Activated CD8-positive, alpha-beta memory T cell treated with anti-CD3 and anti-CD28 coated beads, Interleukin-2, amount 10 ng/mL, durations not matched to agents 7 days and 5 days (primary cell): Measurements from ENCODE around the gene ADGRF4. TPM values are rescaled to one million over a fixed set of nuclear protein-coding genes. Genes with fewer than 3 reads are reported as not detected.

Experiments used
- ATAC-seq: fragments of 150-1000 bp; cut with Tn5 transposase; one replicate; pipeline ENCODE4 v1.10.0; 2021; ENCODE audit warnings: moderate library complexity
- CTCF ChIA-PET: fragments of 350-600 bp; sonication (Branson Sonifier 250); formaldehyde crosslinking; loops from one replicate; lab custom pipeline; 2021; ENCODE audit warnings: antibody characterized with exemption; lab: Charles Lee
- DNase-seq: peaks from one replicate; pipeline ENCODE4 v3.0.0-alpha.2; 2020
- H3K27ac Mint-ChIP-seq: one replicate; pipeline ENCODE4 v1.8.0; 2021; ENCODE audit warnings: mild to moderate bottlenecking, mixed read lengths
- H3K27me3 Mint-ChIP-seq: one replicate; pipeline ENCODE4 v1.8.0; 2021; ENCODE audit warnings: mixed read lengths
- H3K36me3 Mint-ChIP-seq: one replicate; pipeline ENCODE4 v1.8.0; 2021; ENCODE audit warnings: mild to moderate bottlenecking, mixed read lengths
- H3K4me1 Mint-ChIP-seq: one replicate; pipeline ENCODE4 v1.8.0; 2021; ENCODE audit warnings: mixed read lengths
- H3K4me3 Mint-ChIP-seq: one replicate; pipeline ENCODE4 v1.8.0; 2021; ENCODE audit warnings: mild to moderate bottlenecking, moderate library complexity, mixed read lengths
- H3K9me3 Mint-ChIP-seq: one replicate; pipeline ENCODE4 v1.8.0; 2022; ENCODE audit warnings: low read depth, mixed read lengths
- total RNA-seq, 2 experiments: library from RNA; stranded (reverse); gene quantifications; one replicate each; pipeline ENCODE4 v1.2.3, GENCODE V29; 2021

ADGRF4 gene
- total RNA-seq, 2 experiments from 2014 or later = not detected

GRCh38 chr6:47700596-47700995, 2.2 kb downstream of the ADGRF4 start:
- Mint-ChIP-seq H3K27ac (no peak overlapping the region), H3K36me3 (no peaks in the 10 kb centered on the region), H3K4me3 (no peak overlapping the region), H3K27me3 (peaks cover 3% of the 10 kb centered on the region), H3K4me1 (peaks cover 8% of the 10 kb centered on the region), H3K9me3 (no peaks in the 10 kb centered on the region)
- ATAC-seq (no peak), DNase-seq (no peak)
- CTCF ChIA-PET = no interaction called here

DNA sequence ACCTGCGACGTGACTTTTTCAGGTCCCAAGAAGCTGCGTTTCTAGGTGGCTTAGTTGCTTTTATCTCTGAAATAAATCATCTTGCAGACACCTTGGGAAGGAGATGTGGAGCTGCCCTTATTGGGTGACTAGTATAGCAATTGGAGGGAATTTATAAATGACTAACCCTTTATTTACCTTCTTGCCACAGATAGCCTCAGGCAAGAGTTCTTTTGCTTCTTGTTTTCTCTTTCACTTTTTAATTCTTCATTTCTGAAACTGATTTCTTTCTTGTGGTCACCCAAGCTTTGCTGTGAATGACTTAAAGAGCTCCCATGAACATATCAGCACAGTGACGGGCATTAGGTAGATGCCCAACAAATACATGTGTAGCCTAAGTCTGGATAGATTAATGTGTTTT, 3.0 kb downstream of the ADGRF4 start:
- ATAC-seq = peak; percentile 47
- CTCF ChIA-PET = interaction anchor here (0.9 kb wide), 1 partner anchor 288 kb away, joined by 3 read pairs; no protein-coding TSS in a partner anchor
- no peaks in the 10 kb centered on the region for H3K36me3 Mint-ChIP-seq
- no peak overlapping the region for H3K4me3 Mint-ChIP-seq
- DNase-seq = no peak
- peaks cover 8% of the 10 kb centered on the region for H3K4me1 Mint-ChIP-seq
- H3K27me3 Mint-ChIP-seq = peaks cover 4% of the 10 kb centered on the region
- no peaks in the 10 kb centered on the region for H3K9me3 Mint-ChIP-seq
- H3K27ac Mint-ChIP-seq = no peak overlapping the region

- Mint-ChIP-seq H3K27me3 (peaks cover 35% of the 10 kb centered on the region), H3K27ac (no peak overlapping the region), H3K9me3 (no peaks in the 10 kb centered on the region), H3K4me1 (no peaks in the 10 kb centered on the region), H3K4me3 (no peak overlapping the region), H3K36me3 (no peaks in the 10 kb centered on the region)
- ATAC-seq = no peak
- DNase-seq = no peak
- CTCF ChIA-PET = no interaction called here
Observed at GRCh38 chr6:47709160-47709559, 10.8 kb downstream of the ADGRF4 start.

GRCh38 chr6:47710295-47710694, 11.9 kb downstream of the ADGRF4 start:
- Mint-ChIP-seq H3K36me3 (no peaks in the 10 kb centered on the region), H3K9me3 (no peaks in the 10 kb centered on the region)

DNA sequence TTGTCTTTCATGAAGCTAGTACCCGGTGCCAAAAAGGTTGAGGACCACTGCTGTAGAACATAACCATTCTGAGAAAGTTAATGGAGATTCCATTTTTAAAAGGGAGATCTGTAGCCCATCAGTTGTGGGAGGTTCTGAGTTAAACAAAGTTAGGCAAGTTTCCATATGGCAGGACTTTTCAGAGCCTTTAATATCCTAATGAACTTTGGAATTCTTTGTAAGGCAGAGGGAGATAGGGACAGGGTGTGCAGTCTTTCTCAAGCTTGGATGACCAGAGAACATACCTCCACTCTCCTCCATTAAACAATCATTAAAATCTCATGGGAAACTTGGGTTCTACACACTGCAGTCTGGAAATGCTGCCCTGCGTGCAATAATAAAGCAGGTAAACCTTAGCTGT, 14.8 kb downstream of the ADGRF4 start:
- H3K4me1 Mint-ChIP-seq = no peaks in the 10 kb centered on the region
- H3K36me3 Mint-ChIP-seq = no peaks in the 10 kb centered on the region
- CTCF ChIA-PET = no interaction called here
- DNase-seq = no peak
- peaks cover 22% of the 10 kb centered on the region for H3K27me3 Mint-ChIP-seq
- no peak overlapping the region for H3K4me3 Mint-ChIP-seq
- no peak overlapping the region for H3K27ac Mint-ChIP-seq
- H3K9me3 Mint-ChIP-seq = no peaks in the 10 kb centered on the region
- no peak for ATAC-seq

More at GRCh38 chr6:47710295-47710694, 11.9 kb downstream of the ADGRF4 start:
- no peak for DNase-seq
- CTCF ChIA-PET = no interaction called here
- Mint-ChIP-seq H3K4me1 (no peaks in the 10 kb centered on the region), H3K4me3 (no peak overlapping the region), H3K27ac (no peak overlapping the region), H3K27me3 (peaks cover 35% of the 10 kb centered on the region)
- no peak for ATAC-seq

GRCh38 chr6:47714802-47715201, 16.4 kb downstream of the ADGRF4 start:
- DNase-seq (no peak), ATAC-seq (no peak)
- Mint-ChIP-seq H3K4me3 (no peak overlapping the region), H3K36me3 (no peaks in the 10 kb centered on the region), H3K4me1 (no peaks in the 10 kb centered on the region), H3K27me3 (peaks cover 16% of the 10 kb centered on the region), H3K27ac (no peak overlapping the region), H3K9me3 (no peaks in the 10 kb centered on the region)
- CTCF ChIA-PET = no interaction called here

DNA sequence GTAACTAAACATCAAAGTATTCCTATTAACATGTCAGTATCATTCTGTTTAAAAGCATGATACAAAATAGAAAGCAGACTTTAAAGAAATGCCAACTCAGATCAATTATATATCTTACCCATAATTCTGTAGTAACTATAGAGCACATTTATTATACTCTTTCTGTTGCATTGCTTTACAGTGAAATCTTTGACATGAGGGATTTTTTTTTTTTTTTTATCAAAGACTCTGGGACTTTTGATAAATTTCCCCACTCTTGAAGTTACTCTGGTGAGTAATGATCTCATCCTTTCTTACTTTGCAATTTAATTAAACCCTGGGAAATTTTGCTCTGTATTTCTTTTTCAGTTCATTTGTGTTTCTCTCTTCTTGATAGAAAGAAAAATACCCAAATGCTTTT, 17.4 kb downstream of the ADGRF4 start:
- H3K36me3 Mint-ChIP-seq = no peaks in the 10 kb centered on the region
- no peaks in the 10 kb centered on the region for H3K9me3 Mint-ChIP-seq
- DNase-seq (no peak), ATAC-seq (no peak)
- CTCF ChIA-PET = interaction anchor here (0.7 kb wide), 1 partner anchor 84 kb away, joined by 3 read pairs; no protein-coding TSS in a partner anchor
- H3K27ac Mint-ChIP-seq = no peak overlapping the region
- no peak overlapping the region for H3K4me3 Mint-ChIP-seq
- no peaks in the 10 kb centered on the region for H3K4me1 Mint-ChIP-seq
- peaks cover 14% of the 10 kb centered on the region for H3K27me3 Mint-ChIP-seq

DNA sequence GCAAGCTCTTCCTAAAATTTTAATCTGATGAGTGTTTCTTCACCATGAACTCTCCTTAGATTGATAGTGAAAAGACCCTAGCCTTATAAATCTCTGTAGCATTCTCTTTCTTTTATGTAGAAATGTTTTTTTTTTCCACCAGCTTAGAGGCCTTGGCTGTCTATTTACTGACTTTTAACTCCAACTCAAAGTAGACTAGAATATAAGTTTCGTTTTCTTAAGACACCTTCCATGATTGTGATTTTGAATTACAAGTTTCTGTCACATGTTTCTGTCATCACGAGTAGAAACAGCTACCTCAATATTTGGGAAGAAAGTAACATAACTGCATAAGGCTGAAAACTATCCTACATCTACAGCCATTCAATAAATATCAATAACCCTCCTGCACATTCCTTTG, 17.8 kb downstream of the ADGRF4 start:
- Mint-ChIP-seq H3K4me1 (no peaks in the 10 kb centered on the region), H3K27ac (no peak overlapping the region), H3K9me3 (no peaks in the 10 kb centered on the region), H3K27me3 (peaks cover 13% of the 10 kb centered on the region), H3K36me3 (no peaks in the 10 kb centered on the region), H3K4me3 (no peak overlapping the region)
- no peak for ATAC-seq
- CTCF ChIA-PET = interaction anchor here (0.7 kb wide), 1 partner anchor 84 kb away, joined by 3 read pairs; no protein-coding TSS in a partner anchor
- DNase-seq = no peak

- Mint-ChIP-seq H3K36me3 (no peaks in the 10 kb centered on the region), H3K4me1 (peaks cover 11% of the 10 kb centered on the region), H3K27ac (no peak overlapping the region), H3K4me3 (no peak overlapping the region), H3K27me3 (peaks cover 6% of the 10 kb centered on the region), H3K9me3 (no peaks in the 10 kb centered on the region)
- CTCF ChIA-PET = no interaction called here
- ATAC-seq (no peak), DNase-seq (no peak)
Observed at GRCh38 chr6:47718571-47718970, 20.2 kb downstream of the ADGRF4 start.

DNA sequence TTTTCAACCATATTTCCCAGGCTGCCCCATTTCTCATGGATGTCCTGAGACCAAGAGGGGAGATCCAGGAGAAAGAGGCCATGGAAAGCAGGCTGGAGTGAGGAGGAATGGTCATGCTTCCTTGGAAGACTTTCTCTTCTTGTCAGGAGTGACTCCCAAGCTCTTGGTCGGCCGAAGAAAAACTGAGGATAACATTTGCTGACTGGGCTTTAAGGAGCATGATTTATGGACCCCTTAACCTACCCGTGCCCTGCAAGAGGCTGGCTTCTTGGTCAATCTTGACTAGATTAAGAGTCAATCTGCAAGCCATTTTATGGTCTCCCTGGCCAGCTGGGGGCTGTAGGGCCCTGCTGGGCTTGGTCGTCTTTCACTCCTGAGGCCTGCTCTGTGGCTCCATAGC, 22.8 kb downstream of the ADGRF4 start:
- DNase-seq = no peak
- H3K27me3 Mint-ChIP-seq = peaks cover 6% of the 10 kb centered on the region
- H3K27ac Mint-ChIP-seq = no peak overlapping the region
- H3K4me1 Mint-ChIP-seq = peaks cover 11% of the 10 kb centered on the region
- CTCF ChIA-PET = no interaction called here
- no peaks in the 10 kb centered on the region for H3K9me3 Mint-ChIP-seq
- ATAC-seq = no peak
- no peaks in the 10 kb centered on the region for H3K36me3 Mint-ChIP-seq
- no peak overlapping the region for H3K4me3 Mint-ChIP-seq

DNA sequence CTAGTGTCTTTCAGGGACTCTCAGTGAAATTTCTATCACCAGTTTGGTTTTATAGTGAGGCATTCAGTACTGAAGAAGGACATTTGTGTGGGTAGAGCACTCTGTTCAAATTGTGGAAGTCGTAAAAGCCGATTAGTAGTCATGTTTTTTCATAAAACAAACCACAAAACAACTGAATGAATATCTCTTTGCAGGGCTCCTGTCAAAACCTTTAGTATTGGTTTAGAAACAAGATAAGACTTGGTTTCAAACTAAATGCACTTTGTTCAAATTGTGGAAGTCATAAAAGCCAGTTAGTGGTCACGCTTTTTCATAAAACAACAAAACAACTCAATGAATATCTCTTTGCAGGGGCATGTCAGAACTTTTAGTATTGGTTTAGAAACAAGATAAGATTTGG, 23.8 kb downstream of the ADGRF4 start:
- ATAC-seq = no peak
- Mint-ChIP-seq H3K36me3 (no peaks in the 10 kb centered on the region), H3K27ac (no peak overlapping the region), H3K4me1 (peaks cover 11% of the 10 kb centered on the region), H3K9me3 (no peaks in the 10 kb centered on the region), H3K4me3 (no peak overlapping the region), H3K27me3 (peaks cover 6% of the 10 kb centered on the region)
- no peak for DNase-seq
- CTCF ChIA-PET = no interaction called here

DNA sequence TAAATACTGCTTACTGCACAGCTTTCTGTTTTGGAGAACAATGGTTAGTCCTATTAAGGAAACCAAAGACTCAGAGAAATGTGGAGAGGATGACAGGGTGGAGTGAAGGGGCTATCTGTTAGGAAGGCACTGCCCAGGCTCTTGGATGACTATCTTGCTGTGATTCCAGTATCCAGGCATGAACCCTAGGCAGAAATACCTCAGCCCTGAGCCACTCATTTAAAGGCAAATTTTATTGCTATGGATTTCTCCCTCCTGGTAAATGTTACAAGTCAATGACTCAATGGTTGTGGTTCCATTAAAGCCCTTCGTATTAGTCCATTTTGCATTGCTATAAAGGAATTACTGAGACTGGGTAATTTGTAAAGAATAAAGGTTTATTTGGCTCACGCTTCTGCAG, 25.9 kb downstream of the ADGRF4 start:
- H3K4me3 Mint-ChIP-seq = no peak overlapping the region
- peaks cover 11% of the 10 kb centered on the region for H3K4me1 Mint-ChIP-seq
- CTCF ChIA-PET = no interaction called here
- no peaks in the 10 kb centered on the region for H3K36me3 Mint-ChIP-seq
- peaks cover 6% of the 10 kb centered on the region for H3K27me3 Mint-ChIP-seq
- H3K9me3 Mint-ChIP-seq = no peaks in the 10 kb centered on the region
- no peak overlapping the region for H3K27ac Mint-ChIP-seq
- DNase-seq (no peak), ATAC-seq (no peak)

DNA sequence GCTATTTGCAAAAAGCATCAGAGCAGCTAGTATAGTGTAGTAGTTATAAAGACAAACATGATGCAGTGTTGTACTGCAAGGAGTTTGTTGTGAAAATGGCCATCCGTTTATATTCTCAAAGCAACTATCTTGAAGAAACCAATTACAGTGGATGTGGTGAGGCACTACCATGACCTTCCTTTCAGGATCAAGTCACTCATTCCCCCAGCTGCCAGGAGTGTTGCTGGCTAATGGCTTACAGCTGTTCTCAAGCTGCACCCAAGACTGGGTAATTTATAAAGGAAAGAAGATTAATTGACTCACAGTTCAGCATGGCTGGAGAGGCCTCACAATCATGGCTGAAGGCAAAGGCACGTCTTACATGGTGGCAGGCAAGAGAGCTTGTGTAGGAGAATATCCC, 29.0 kb downstream of the ADGRF4 start:
- no peaks in the 10 kb centered on the region for H3K9me3 Mint-ChIP-seq
- DNase-seq (no peak), ATAC-seq (no peak)
- peaks cover 6% of the 10 kb centered on the region for H3K4me1 Mint-ChIP-seq
- H3K4me3 Mint-ChIP-seq = no peak overlapping the region
- no peak overlapping the region for H3K27ac Mint-ChIP-seq
- CTCF ChIA-PET = interaction anchor here (3.0 kb wide), 1 partner anchor 96 kb away, joined by 9 read pairs; no protein-coding TSS in a partner anchor
- no peaks in the 10 kb centered on the region for H3K27me3 Mint-ChIP-seq
- no peaks in the 10 kb centered on the region for H3K36me3 Mint-ChIP-seq

DNA sequence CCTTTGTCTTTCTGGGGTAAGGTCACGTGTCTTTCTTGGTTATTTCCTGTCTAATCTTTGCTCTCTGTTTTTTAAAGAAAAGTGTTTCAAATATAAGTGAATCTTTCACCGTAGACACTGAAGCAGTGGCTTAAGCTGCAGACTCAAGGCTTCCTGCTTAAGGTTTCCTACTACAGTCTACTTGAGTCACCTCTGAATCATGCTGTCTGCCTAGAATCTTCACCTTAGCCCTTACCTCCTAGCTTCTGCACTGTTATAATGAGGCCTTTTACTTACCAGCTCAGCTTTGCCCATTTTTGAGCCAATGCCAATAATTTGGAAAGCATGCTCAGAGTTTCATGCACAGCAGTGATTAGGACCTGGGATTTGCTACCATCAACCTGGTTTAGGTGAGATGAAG, 30.6 kb downstream of the ADGRF4 start:
- H3K9me3 Mint-ChIP-seq = no peaks in the 10 kb centered on the region
- ATAC-seq = peak; percentile 33
- CTCF ChIA-PET = interaction anchor here (1.4 kb wide), 1 partner anchor 315 kb away, joined by 5 read pairs; no protein-coding TSS in a partner anchor
- H3K4me3 Mint-ChIP-seq = no peak overlapping the region
- H3K4me1 Mint-ChIP-seq = no peaks in the 10 kb centered on the region
- H3K36me3 Mint-ChIP-seq = no peaks in the 10 kb centered on the region
- no peaks in the 10 kb centered on the region for H3K27me3 Mint-ChIP-seq
- no peak for DNase-seq
- no peak overlapping the region for H3K27ac Mint-ChIP-seq
